Keratinocyte (primary cell): ENCODE measurements around the gene STK11. TPM values are rescaled to one million over a fixed set of nuclear protein-coding genes. Genes with fewer than 3 reads are reported as not detected.

Experiments used
- DNase-seq: peaks from one replicate; pipeline ENCODE4 v3.0.0-alpha.2; 2011; ENCODE audit warnings: low read depth, missing footprints, low spot score
- FAIRE-seq: peaks from 2 replicates; lab custom pipeline; 2011; peaks lifted over from hg19 to GRCh38; lab: Jason Lieb, UNC
- H2AFZ ChIP-seq: 2 replicates; pipeline ENCODE4 v1.6.0; 2012; ENCODE audit warnings: low read length, control low read depth, inconsistent platforms; ENCODE audit not compliant: control insufficient read depth
- H3K27ac ChIP-seq: 2 replicates; pipeline ENCODE4 v1.5.1; 2011; ENCODE audit warnings: low read length; ENCODE audit not compliant: control insufficient read depth, insufficient read depth
- H3K27me3 ChIP-seq: 3 replicates; pipeline ENCODE4 v1.6.0; 2011; ENCODE audit warnings: low read length; ENCODE audit not compliant: control insufficient read depth, insufficient read depth; ENCODE audit errors: extremely low read depth
- H3K36me3 ChIP-seq, 2 experiments: 2 replicates in 1 of 2; 3 replicates in 1 of 2; pipeline ENCODE4 v1.5.1; 2011; ENCODE audit warnings: low read length in 2 of 2, mild to moderate bottlenecking in 1 of 2; ENCODE audit not compliant: control insufficient read depth in 2 of 2, insufficient read depth in 2 of 2; ENCODE audit errors: extremely low read depth in 1 of 2
- H3K4me1 ChIP-seq: 3 replicates; pipeline ENCODE4 v1.5.1; 2011; ENCODE audit warnings: low read length; ENCODE audit not compliant: control insufficient read depth, insufficient read depth; ENCODE audit errors: extremely low read depth
- H3K4me2 ChIP-seq: 3 replicates; pipeline ENCODE4 v1.6.0; 2011; ENCODE audit warnings: low read depth, low read length; ENCODE audit not compliant: control insufficient read depth, insufficient read depth; ENCODE audit errors: extremely low read depth
- H3K4me3 ChIP-seq, 3 experiments: fragments of 200-600 bp in 1 of 3; sonication (generic) in 1 of 3; 2 replicates in 2 of 3; 3 replicates in 1 of 3; pipeline ENCODE4 v1.5.1; 2011 to 2016; ENCODE audit warnings: low read length in 3 of 3, mild to moderate bottlenecking in 3 of 3, control low read depth in 2 of 3, inconsistent platforms in 1 of 3, low read depth in 1 of 3, mixed read lengths in 1 of 3, mixed run types in 1 of 3, moderate library complexity in 1 of 3; ENCODE audit not compliant: control insufficient read depth in 2 of 3, insufficient read depth in 2 of 3; ENCODE audit errors: extremely low read depth in 1 of 3
- H3K79me2 ChIP-seq: 2 replicates; pipeline ENCODE4 v1.6.0; 2012; ENCODE audit warnings: low read length; ENCODE audit not compliant: control insufficient read depth, insufficient read depth
- H3K9ac ChIP-seq: 3 replicates; pipeline ENCODE4 v1.6.0; 2011; ENCODE audit warnings: low read length; ENCODE audit not compliant: control insufficient read depth, insufficient read depth; ENCODE audit errors: extremely low read depth
- H3K9me1 ChIP-seq: 3 replicates; pipeline ENCODE4 v1.6.0; 2011; ENCODE audit warnings: low read length; ENCODE audit not compliant: control insufficient read depth, insufficient read depth; ENCODE audit errors: extremely low read depth
- H3K9me3 ChIP-seq: 2 replicates; pipeline ENCODE4 v1.5.1; 2012; ENCODE audit warnings: low read depth, low read length; ENCODE audit not compliant: control insufficient read depth
- H4K20me1 ChIP-seq: 3 replicates; pipeline ENCODE4 v1.6.0; 2011; ENCODE audit warnings: low read length; ENCODE audit not compliant: control insufficient read depth, insufficient read depth; ENCODE audit errors: extremely low read depth
- EZH2 ChIP-seq: IDR thresholded peaks from one replicate; pipeline ENCODE4 v1.6.1; 2012; ENCODE audit warnings: inconsistent platforms, mild to moderate bottlenecking, low read length, moderate library complexity
- dilution Hi-C: fragments of 300-500 bp; cut with MboI; formaldehyde crosslinking; loops from one replicate; pipeline ENCODE4 v1.7.0; 2020; ENCODE audit warnings: low sequenced_read_pairs; ENCODE audit not compliant: extremely low pct_ligation_motif_present
- polyA plus RNA-seq, 5 experiments: library from polyadenylated mRNA; depleted of rRNA in 3 of 5; stranded (reverse) in 3 of 5; stranded (forward) in 1 of 5; unstranded in 1 of 5; fragments of >200 nt; gene quantifications; 1 replicate in 1 of 5; 2 replicates in 3 of 5; 3 replicates in 1 of 5; pipeline versions ENCODE4 v1.2.1 to v1.2.3, GENCODE V29; 2011 to 2012; ENCODE audit warnings: missing spikeins in 2 of 5, low read depth in 1 of 5, low replicate concordance in 1 of 5
- TF ChIP-seq, protein P1 (sequence below), 3 experiments: IDR thresholded peaks in 1 of 3; conservative IDR thresholded peaks in 1 of 3; optimal IDR thresholded peaks in 1 of 3; 2 replicates in 2 of 3; 3 replicates in 1 of 3; pipeline versions ENCODE3 to v1.5.1; 2011; ENCODE audit warnings: low read length in 3 of 3, mild to moderate bottlenecking in 3 of 3, moderate library complexity in 2 of 3, control low read depth in 1 of 3, inconsistent platforms in 1 of 3; ENCODE audit not compliant: insufficient read depth in 2 of 3; ENCODE audit errors: extremely low read depth in 1 of 3

STK11 gene
- polyA plus RNA-seq, 1 donor (not counting 4 experiments of a cell fraction or from before 2014, with no cell fraction given), result 24.6 TPM

GRCh38 chr19:1167687-1168571, 37.6 kb upstream of the STK11 start:
- dilution Hi-C loops, result no loop called here
- H3K9me3 ChIP-seq, result no peaks in the 10 kb centered on the region
- peak overlapping the region; percentile 51 to 72 (median 65) for H3K4me3 ChIP-seq
- peaks cover 99% of the 10 kb centered on the region for H3K79me2 ChIP-seq
- peaks cover 27% of the 10 kb centered on the region for H4K20me1 ChIP-seq
- no peak for DNase-seq
- no peaks in the 10 kb centered on the region for H3K27me3 ChIP-seq
- peak overlapping the region; percentile 89 for H3K9ac ChIP-seq
- H3K4me2 ChIP-seq, result peak overlapping the region; percentile 93
- H3K4me1 ChIP-seq, result peaks cover 50% of the 10 kb centered on the region
- peak overlapping the region; percentile 94 for H3K27ac ChIP-seq
- no peak for FAIRE-seq
- H3K9me1 ChIP-seq, result peaks cover 5% of the 10 kb centered on the region
- H2AFZ ChIP-seq, result no peak overlapping the region
- H3K36me3 ChIP-seq, result peaks cover 15 to 20% of the 10 kb centered on the region in 2 experiments
- TF ChIP-seq EZH2, result no peak
- TF ChIP-seq, protein P1, sequence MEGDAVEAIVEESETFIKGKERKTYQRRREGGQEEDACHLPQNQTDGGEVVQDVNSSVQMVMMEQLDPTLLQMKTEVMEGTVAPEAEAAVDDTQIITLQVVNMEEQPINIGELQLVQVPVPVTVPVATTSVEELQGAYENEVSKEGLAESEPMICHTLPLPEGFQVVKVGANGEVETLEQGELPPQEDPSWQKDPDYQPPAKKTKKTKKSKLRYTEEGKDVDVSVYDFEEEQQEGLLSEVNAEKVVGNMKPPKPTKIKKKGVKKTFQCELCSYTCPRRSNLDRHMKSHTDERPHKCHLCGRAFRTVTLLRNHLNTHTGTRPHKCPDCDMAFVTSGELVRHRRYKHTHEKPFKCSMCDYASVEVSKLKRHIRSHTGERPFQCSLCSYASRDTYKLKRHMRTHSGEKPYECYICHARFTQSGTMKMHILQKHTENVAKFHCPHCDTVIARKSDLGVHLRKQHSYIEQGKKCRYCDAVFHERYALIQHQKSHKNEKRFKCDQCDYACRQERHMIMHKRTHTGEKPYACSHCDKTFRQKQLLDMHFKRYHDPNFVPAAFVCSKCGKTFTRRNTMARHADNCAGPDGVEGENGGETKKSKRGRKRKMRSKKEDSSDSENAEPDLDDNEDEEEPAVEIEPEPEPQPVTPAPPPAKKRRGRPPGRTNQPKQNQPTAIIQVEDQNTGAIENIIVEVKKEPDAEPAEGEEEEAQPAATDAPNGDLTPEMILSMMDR (optimal IDR thresholded peaks at IDR 0.05 in 1 of 3, IDR thresholded peaks at IDR 0.05 in 1 of 3, conservative IDR thresholded peaks at IDR 0.05 in 1 of 3; ENCODE audit: extremely low read depth in 1 of 3, insufficient read depth in 2 of 3, low read length in 3 of 3), result no peak

DNA sequence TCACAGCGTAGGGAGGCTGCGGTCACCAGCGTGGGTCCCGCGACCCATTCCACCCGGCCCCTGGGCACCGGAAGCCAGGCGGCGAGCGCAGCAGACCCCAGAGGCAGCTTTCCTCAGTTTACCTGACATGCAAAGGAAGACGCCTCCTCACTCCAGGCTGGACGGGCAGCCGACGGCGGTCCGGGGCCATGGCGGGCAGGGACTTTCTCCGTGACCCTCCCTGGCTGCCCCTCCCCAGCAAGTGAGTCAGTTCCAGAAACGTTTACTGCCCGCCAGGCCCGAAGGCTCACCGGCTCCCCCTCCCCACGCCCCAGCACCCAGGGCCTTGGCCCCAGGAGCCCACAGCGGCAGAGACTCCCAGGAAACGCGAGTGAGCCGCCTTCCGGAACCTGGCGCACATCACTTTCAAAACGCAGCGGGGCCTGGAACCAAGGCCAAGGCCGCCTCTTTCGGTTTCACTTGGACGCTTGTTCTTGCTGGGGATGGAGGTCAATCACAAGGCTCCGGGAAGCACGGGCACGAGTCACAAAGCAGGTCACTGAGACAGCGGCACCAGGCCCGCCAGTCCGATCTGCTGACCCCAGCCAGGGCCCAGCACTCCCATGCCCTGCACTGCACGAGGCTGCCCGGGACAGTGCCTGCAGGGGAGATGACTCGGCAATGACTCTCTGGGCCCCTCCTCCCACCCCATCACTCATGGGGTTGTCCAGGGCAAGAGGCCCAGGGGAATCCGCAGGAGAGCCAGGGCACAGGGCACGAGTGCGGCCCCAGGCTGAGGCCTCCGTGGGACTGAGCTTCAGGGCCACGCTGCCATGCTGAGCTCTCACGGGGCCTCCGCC, 36.8 kb upstream of the STK11 start:
- Histone ChIP-seq H3K9me1 (peaks cover 5% of the 10 kb centered on the region), H3K27me3 (no peaks in the 10 kb centered on the region), H3K9ac (peak overlapping the region; percentile 89), H3K36me3 (peaks cover 13 to 20% of the 10 kb centered on the region in 2 experiments), H3K4me3 (peak overlapping the region; percentile 51 to 72 (median 65)), H3K27ac (peak overlapping the region; percentile 94), H3K4me1 (peaks cover 50% of the 10 kb centered on the region), H3K79me2 (peaks cover 99% of the 10 kb centered on the region), H3K9me3 (no peaks in the 10 kb centered on the region), H2AFZ (peak overlapping the region; percentile 26), H4K20me1 (peaks cover 22% of the 10 kb centered on the region), H3K4me2 (peak overlapping the region; percentile 93)
- no peak for TF ChIP-seq EZH2
- TF ChIP-seq, protein P1 (optimal IDR thresholded peaks at IDR 0.05 in 1 of 3, IDR thresholded peaks at IDR 0.05 in 1 of 3, conservative IDR thresholded peaks at IDR 0.05 in 1 of 3; ENCODE audit: extremely low read depth in 1 of 3, insufficient read depth in 2 of 3, low read length in 3 of 3), result peak in 1 of 3 experiments; percentile 17
- dilution Hi-C loops, result no loop called here
- FAIRE-seq (peak; percentile 69), DNase-seq (no peak)
